Metanephros (tissue), 1 donor: ENCODE data around the gene ZSCAN25. TPM values are rescaled to one million over a fixed set of nuclear protein-coding genes. Genes with fewer than 3 reads are reported as not detected.

Source experiments
- total RNA-seq: library from RNA; depleted of rRNA; stranded (reverse); fragments of >200 nt; gene quantifications from one replicate; pipeline ENCODE4 v1.2.3, GENCODE V29; 2014

Gene ZSCAN25
- total RNA-seq, result 20.3 TPM

GRCh38 chr7:99616359-99617191 lies at the start of gene ZSCAN25:
ZSCAN25 (plus strand) TSS chr7:99616946; CDS start chr7:99619607, 2,661 bp downstream.

GRCh38 chr7:99597762-99598501 lies 18.8 kb upstream of the ZSCAN25 start, which contains the start of gene TMEM225B:
TMEM225B (plus strand) TSS chr7:99598267; CDS start chr7:99604389, 6,122 bp downstream.

GRCh38 chr7:99679400-99680191 lies 62.9 kb downstream of the ZSCAN25 start, which contains the start of gene CYP3A5:
CYP3A5 (minus strand) TSS chr7:99679996; CDS start chr7:99679896, 100 bp downstream.

Other genes with a start within 250 kb of the ZSCAN25 start
- gene ARPC1B, start 242.2 kb upstream of the ZSCAN25 start, total RNA-seq, result 105 TPM
- gene PDAP1, start 208.3 kb upstream of the ZSCAN25 start, total RNA-seq, result 17.2 TPM
- 41.7 TPM for gene BUD31, start 208.0 kb upstream of the ZSCAN25 start, total RNA-seq
- gene PTCD1, start 178.1 kb upstream of the ZSCAN25 start, total RNA-seq, result 14.2 TPM
- gene CPSF4, start 178.0 kb upstream of the ZSCAN25 start, total RNA-seq, result 26.9 TPM
- gene ATP5MF, start 150.8 kb upstream of the ZSCAN25 start, total RNA-seq, result 277 TPM
- gene ZNF789, start 144.1 kb upstream of the ZSCAN25 start, total RNA-seq, result 19.8 TPM
- gene ZNF394, start 116.7 kb upstream of the ZSCAN25 start, total RNA-seq, result 30.5 TPM
- 10.4 TPM for gene ZKSCAN5, start 112.3 kb upstream of the ZSCAN25 start, total RNA-seq
- gene FAM200A, start 64.8 kb upstream of the ZSCAN25 start, total RNA-seq, result 9.6 TPM
- 101 TPM for gene ZNF655, start 58.3 kb upstream of the ZSCAN25 start, total RNA-seq
- gene TMEM225B, start 18.7 kb upstream of the ZSCAN25 start, total RNA-seq, result 1.6 TPM
- 1.6 TPM for gene CYP3A5, start 63.0 kb downstream of the ZSCAN25 start, total RNA-seq
- gene CYP3A7, start 118.2 kb downstream of the ZSCAN25 start, total RNA-seq, result 0.35 TPM
- gene CYP3A4, start 167.2 kb downstream of the ZSCAN25 start, total RNA-seq, result not detected
- gene CYP3A43, start 211.1 kb downstream of the ZSCAN25 start, total RNA-seq, result not detected